Spleen (tissue), 7 donors: ENCODE measurements around the gene RAD51C.

Source experiments
- POLR2A ChIP-seq, 3 donors: fragments of 450-650 bp; IDR thresholded peaks; one replicate each; pipeline ENCODE4 v1.5.1; 2017; ENCODE audit warnings: antibody characterized with exemption in 3 of 3, mild to moderate bottlenecking in 1 of 3
- POLR2AphosphoS5 ChIP-seq, 3 donors: sonication (generic); formaldehyde crosslinking; IDR thresholded peaks; one replicate each; pipeline ENCODE4 v1.5.1; 2017; ENCODE audit warnings: antibody characterized with exemption in 3 of 3
- TF ChIP-seq, protein P1 (sequence below), 11 experiments: fragments of 200-600 bp in 7 of 11; fragments of 450-650 bp in 4 of 11; sonication (generic) in 4 of 11; IDR thresholded peaks in 8 of 11; conservative IDR thresholded peaks in 3 of 11; 1 replicate in 7 of 11; 2 replicates in 4 of 11; pipeline versions ENCODE4 v1.4.0 to v1.8.0; 2016 to 2021; ENCODE audit warnings: antibody characterized with exemption in 11 of 11, inconsistent platforms in 4 of 11, mild to moderate bottlenecking in 1 of 11
- donor health status: DM: no; HTN: no; CAD: no; lungs with moderate emphysema.
- donor health status: DM: no; HTN: no; CAD: no.
- donor health status: DM: no; HTN: no; CAD: no.

DNA sequence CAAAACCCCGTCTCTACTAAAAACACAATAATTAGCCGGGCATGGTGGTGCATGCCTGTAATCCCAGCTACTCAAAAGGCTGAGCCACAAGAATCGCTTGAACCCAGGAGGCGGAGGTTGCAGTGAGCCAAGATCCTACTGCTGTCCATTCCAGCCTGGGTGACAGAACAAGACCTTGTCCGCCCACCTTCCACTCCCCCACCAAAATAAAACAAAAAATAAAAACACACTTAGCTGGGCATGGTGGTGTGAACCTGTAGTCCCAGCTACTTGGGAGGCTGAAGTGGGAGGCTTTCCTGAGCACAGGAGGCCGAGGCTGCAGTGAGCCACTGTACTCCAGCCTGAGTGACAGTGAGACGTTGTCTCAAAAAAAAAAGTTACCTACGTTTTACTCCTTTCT, 66.5 kb downstream of the RAD51C start:
- TF ChIP-seq, protein P1, sequence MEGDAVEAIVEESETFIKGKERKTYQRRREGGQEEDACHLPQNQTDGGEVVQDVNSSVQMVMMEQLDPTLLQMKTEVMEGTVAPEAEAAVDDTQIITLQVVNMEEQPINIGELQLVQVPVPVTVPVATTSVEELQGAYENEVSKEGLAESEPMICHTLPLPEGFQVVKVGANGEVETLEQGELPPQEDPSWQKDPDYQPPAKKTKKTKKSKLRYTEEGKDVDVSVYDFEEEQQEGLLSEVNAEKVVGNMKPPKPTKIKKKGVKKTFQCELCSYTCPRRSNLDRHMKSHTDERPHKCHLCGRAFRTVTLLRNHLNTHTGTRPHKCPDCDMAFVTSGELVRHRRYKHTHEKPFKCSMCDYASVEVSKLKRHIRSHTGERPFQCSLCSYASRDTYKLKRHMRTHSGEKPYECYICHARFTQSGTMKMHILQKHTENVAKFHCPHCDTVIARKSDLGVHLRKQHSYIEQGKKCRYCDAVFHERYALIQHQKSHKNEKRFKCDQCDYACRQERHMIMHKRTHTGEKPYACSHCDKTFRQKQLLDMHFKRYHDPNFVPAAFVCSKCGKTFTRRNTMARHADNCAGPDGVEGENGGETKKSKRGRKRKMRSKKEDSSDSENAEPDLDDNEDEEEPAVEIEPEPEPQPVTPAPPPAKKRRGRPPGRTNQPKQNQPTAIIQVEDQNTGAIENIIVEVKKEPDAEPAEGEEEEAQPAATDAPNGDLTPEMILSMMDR (IDR thresholded peaks at IDR 0.05 in 8 of 11, conservative IDR thresholded peaks at IDR 0.05 in 3 of 11), result no peak
- no peak for TF ChIP-seq POLR2A (IDR thresholded peaks at IDR 0.05)
- TF ChIP-seq POLR2AphosphoS5 (IDR thresholded peaks at IDR 0.05), result no peak
